ENCODE data around the gene DNAJB12. TPM values are rescaled to one million over a fixed set of nuclear protein-coding genes. Genes with fewer than 3 reads are reported as not detected.
A peak's percentile ranks its signal among the peaks of the same experiment; 100 is the strongest.

DNAJB12 gene
- total and polyA plus RNA-seq, 10 of the 15 experiments (the other 5 are each of a cell fraction or from before 2014, with no cell fraction given) = 4.6 to 31.6 (median 18.8) TPM

- 36% methylated on average over 28 of the region's 28 CpGs for WGBS (ENCODE audit: insufficient coverage, insufficient replicate concordance, low lambda C conversion rate, missing lambda C conversion rate)
- no peak overlapping the region for H3K9ac ChIP-seq (ENCODE audit: control insufficient read depth, insufficient read depth, low read length)
- SMC1A ChIA-PET (ENCODE audit: uncharacterized antibody, unreplicated experiment) = interaction anchor here (0.8 to 9.7 kb wide), 11 partner anchors 10 to 445 kb away, joined by 3 to 168 read pairs (median 4); partner anchors contain the start of gene DDIT4
- H3K4me1 ChIP-seq (ENCODE audit: control insufficient read depth, insufficient read depth, low read length) = peaks cover 36% of the 10 kb centered on the region
- no peak overlapping the region for H2AFZ ChIP-seq (ENCODE audit: control insufficient read depth, low read depth, low read length)
- FAIRE-seq = peak; percentile 78
- H3K79me2 ChIP-seq (ENCODE audit: control insufficient read depth, insufficient read depth, low read length) = no peaks in the 10 kb centered on the region
- H3K36me3 ChIP-seq (ENCODE audit: control insufficient read depth in 2 of 2, insufficient read depth in 2 of 2, low read length in 1 of 2) = peaks cover 26 to 31% of the 10 kb centered on the region in 2 experiments
- in situ Hi-C loops (cut with MboI) = no loop called here
- no peak for DNase-seq (ENCODE audit: low read depth, low spot score)
- ATAC-seq = peak; percentile 68
- peak overlapping the region; percentile 42; the same call in 1 of the 2 replicates for H3K27ac ChIP-seq (ENCODE audit: control insufficient read depth, insufficient read depth)
- no peaks in the 10 kb centered on the region; the same call in 2 of the 3 replicates for H3K9me3 ChIP-seq (replicated peaks; ENCODE audit: control insufficient read depth, insufficient read depth, low read length)
- intact Hi-C loops (cut with micrococcal nuclease; ENCODE audit: unreplicated experiment) = loop anchor here (2.0 kb wide), 1 partner anchor 384 kb away; no protein-coding TSS in a partner anchor
- H3K4me2 ChIP-seq (ENCODE audit: control insufficient read depth, insufficient read depth) = no peak overlapping the region
- CTCF ChIA-PET = interaction anchor here (0.6 to 16.6 kb wide), 35 partner anchors 9 to 494 kb away, joined by 3 to 275 read pairs (median 4); partner anchors contain the start of genes DDIT4 and DNAJB12
- RAD21 ChIA-PET (ENCODE audit: unreplicated experiment) = interaction anchor here (1.0 to 11.6 kb wide), 8 partner anchors 65 to 444 kb away, joined by 3 to 170 read pairs (median 12); partner anchors contain the start of gene DDIT4
- no peaks in the 10 kb centered on the region for H4K20me1 ChIP-seq (ENCODE audit: control insufficient read depth, insufficient read depth)
- H3K27me3 ChIP-seq (replicated peaks in 1 of 2; ENCODE audit: control insufficient read depth in 2 of 2, insufficient read depth in 2 of 2, low read length in 1 of 2) = no peaks in the 10 kb centered on the region
- no TSS peak for BruUV-seq (replicated peaks)
- POLR2A ChIA-PET = interaction anchor here (0.6 to 1.1 kb wide), 2 partner anchors 10 to 209 kb away, joined by 3 read pairs; no protein-coding TSS in a partner anchor
- no peak overlapping the region for H3K4me3 ChIP-seq
- TF ChIP-seq FOXM1 (IDR thresholded peaks at IDR 0.05; ENCODE audit: low read depth, low read length) (no peak), EP300 (IDR thresholded peaks at IDR 0.05; ENCODE audit: borderline replicate concordance in 1 of 2, control insufficient read depth in 1 of 2, low read depth in 2 of 2, low read length in 2 of 2) (no peak), ZSCAN29 (IDR thresholded peaks at IDR 0.05) (no peak), RBBP5 (conservative IDR thresholded peaks at IDR 0.05) (no peak), USF2 (IDR thresholded peaks at IDR 0.05; ENCODE audit: borderline replicate concordance, low read depth, low read length) (no peak), NFIC (IDR thresholded peaks at IDR 0.05; ENCODE audit: low read depth, low read length) (no peak), SMARCA5 (IDR thresholded peaks at IDR 0.05) (peak; percentile 66; the same call in 1 of the 2 replicates), ZNF592 (IDR thresholded peaks at IDR 0.05) (no peak), TAF1 (IDR thresholded peaks at IDR 0.05; ENCODE audit: borderline replicate concordance, low read depth, low read length) (no peak), GABPA (IDR thresholded peaks at IDR 0.05; ENCODE audit: low read depth) (no peak), E2F4 (IDR thresholded peaks at IDR 0.05; ENCODE audit: low read depth, low read length) (0 out of 2 replicates have a peak, but pooled peaks have one; percentile 19), BRCA1 (IDR thresholded peaks at IDR 0.05; ENCODE audit: low read depth, low read length) (no peak)
Observed at GRCh38 chr10:72340510-72341261, 14.0 kb downstream of the DNAJB12 start.

All from GM12878 (cell line).